Keratinocyte (primary cell): ENCODE data around the gene DHX38. TPM values are rescaled to one million over a fixed set of nuclear protein-coding genes. Genes with fewer than 3 reads are reported as not detected.

ENCODE experiments used
- DNase-seq: peaks from one replicate; pipeline ENCODE4 v3.0.0-alpha.2; 2011; ENCODE audit warnings: low read depth, missing footprints, low spot score
- FAIRE-seq: peaks from 2 replicates; lab custom pipeline; 2011; peaks lifted over from hg19 to GRCh38; lab: Jason Lieb, UNC
- H2AFZ ChIP-seq: 2 replicates; pipeline ENCODE4 v1.6.0; 2012; ENCODE audit warnings: low read length, control low read depth, inconsistent platforms; ENCODE audit not compliant: control insufficient read depth
- H3K27ac ChIP-seq: 2 replicates; pipeline ENCODE4 v1.5.1; 2011; ENCODE audit warnings: low read length; ENCODE audit not compliant: control insufficient read depth, insufficient read depth
- H3K27me3 ChIP-seq: 3 replicates; pipeline ENCODE4 v1.6.0; 2011; ENCODE audit warnings: low read length; ENCODE audit not compliant: control insufficient read depth, insufficient read depth; ENCODE audit errors: extremely low read depth
- H3K36me3 ChIP-seq, 2 experiments: 2 replicates in 1 of 2; 3 replicates in 1 of 2; pipeline ENCODE4 v1.5.1; 2011; ENCODE audit warnings: low read length in 2 of 2, mild to moderate bottlenecking in 1 of 2; ENCODE audit not compliant: control insufficient read depth in 2 of 2, insufficient read depth in 2 of 2; ENCODE audit errors: extremely low read depth in 1 of 2
- H3K4me1 ChIP-seq: 3 replicates; pipeline ENCODE4 v1.5.1; 2011; ENCODE audit warnings: low read length; ENCODE audit not compliant: control insufficient read depth, insufficient read depth; ENCODE audit errors: extremely low read depth
- H3K4me2 ChIP-seq: 3 replicates; pipeline ENCODE4 v1.6.0; 2011; ENCODE audit warnings: low read depth, low read length; ENCODE audit not compliant: control insufficient read depth, insufficient read depth; ENCODE audit errors: extremely low read depth
- H3K4me3 ChIP-seq, 3 experiments: fragments of 200-600 bp in 1 of 3; sonication (generic) in 1 of 3; 2 replicates in 2 of 3; 3 replicates in 1 of 3; pipeline ENCODE4 v1.5.1; 2011 to 2016; ENCODE audit warnings: low read length in 3 of 3, mild to moderate bottlenecking in 3 of 3, control low read depth in 2 of 3, inconsistent platforms in 1 of 3, low read depth in 1 of 3, mixed read lengths in 1 of 3, mixed run types in 1 of 3, moderate library complexity in 1 of 3; ENCODE audit not compliant: control insufficient read depth in 2 of 3, insufficient read depth in 2 of 3; ENCODE audit errors: extremely low read depth in 1 of 3
- H3K79me2 ChIP-seq: 2 replicates; pipeline ENCODE4 v1.6.0; 2012; ENCODE audit warnings: low read length; ENCODE audit not compliant: control insufficient read depth, insufficient read depth
- H3K9ac ChIP-seq: 3 replicates; pipeline ENCODE4 v1.6.0; 2011; ENCODE audit warnings: low read length; ENCODE audit not compliant: control insufficient read depth, insufficient read depth; ENCODE audit errors: extremely low read depth
- H3K9me1 ChIP-seq: 3 replicates; pipeline ENCODE4 v1.6.0; 2011; ENCODE audit warnings: low read length; ENCODE audit not compliant: control insufficient read depth, insufficient read depth; ENCODE audit errors: extremely low read depth
- H3K9me3 ChIP-seq: 2 replicates; pipeline ENCODE4 v1.5.1; 2012; ENCODE audit warnings: low read depth, low read length; ENCODE audit not compliant: control insufficient read depth
- H4K20me1 ChIP-seq: 3 replicates; pipeline ENCODE4 v1.6.0; 2011; ENCODE audit warnings: low read length; ENCODE audit not compliant: control insufficient read depth, insufficient read depth; ENCODE audit errors: extremely low read depth
- EZH2 ChIP-seq: IDR thresholded peaks from one replicate; pipeline ENCODE4 v1.6.1; 2012; ENCODE audit warnings: inconsistent platforms, mild to moderate bottlenecking, low read length, moderate library complexity
- dilution Hi-C: fragments of 300-500 bp; cut with MboI; formaldehyde crosslinking; loops from one replicate; pipeline ENCODE4 v1.7.0; 2020; ENCODE audit warnings: low sequenced_read_pairs; ENCODE audit not compliant: extremely low pct_ligation_motif_present
- polyA plus RNA-seq, 5 experiments: library from polyadenylated mRNA; depleted of rRNA in 3 of 5; stranded (reverse) in 3 of 5; stranded (forward) in 1 of 5; unstranded in 1 of 5; fragments of >200 nt; gene quantifications; 1 replicate in 1 of 5; 2 replicates in 3 of 5; 3 replicates in 1 of 5; pipeline versions ENCODE4 v1.2.1 to v1.2.3, GENCODE V29; 2011 to 2012; ENCODE audit warnings: missing spikeins in 2 of 5, low read depth in 1 of 5, low replicate concordance in 1 of 5
- TF ChIP-seq, protein P1 (sequence below), 3 experiments: IDR thresholded peaks in 1 of 3; conservative IDR thresholded peaks in 1 of 3; optimal IDR thresholded peaks in 1 of 3; 2 replicates in 2 of 3; 3 replicates in 1 of 3; pipeline versions ENCODE3 to v1.5.1; 2011; ENCODE audit warnings: low read length in 3 of 3, mild to moderate bottlenecking in 3 of 3, moderate library complexity in 2 of 3, control low read depth in 1 of 3, inconsistent platforms in 1 of 3; ENCODE audit not compliant: insufficient read depth in 2 of 3; ENCODE audit errors: extremely low read depth in 1 of 3

DHX38 gene
- polyA plus RNA-seq, 1 donor (not counting 4 experiments of a cell fraction or from before 2014, with no cell fraction given): 25.9 TPM

GRCh38 chr16:72111657-72112451 is 18.2 kb downstream of the DHX38 start:
- H4K20me1 ChIP-seq: no peaks in the 10 kb centered on the region
- H3K4me2 ChIP-seq: no peak overlapping the region
- FAIRE-seq (no peak), DNase-seq (no peak)
- TF ChIP-seq, protein P1, sequence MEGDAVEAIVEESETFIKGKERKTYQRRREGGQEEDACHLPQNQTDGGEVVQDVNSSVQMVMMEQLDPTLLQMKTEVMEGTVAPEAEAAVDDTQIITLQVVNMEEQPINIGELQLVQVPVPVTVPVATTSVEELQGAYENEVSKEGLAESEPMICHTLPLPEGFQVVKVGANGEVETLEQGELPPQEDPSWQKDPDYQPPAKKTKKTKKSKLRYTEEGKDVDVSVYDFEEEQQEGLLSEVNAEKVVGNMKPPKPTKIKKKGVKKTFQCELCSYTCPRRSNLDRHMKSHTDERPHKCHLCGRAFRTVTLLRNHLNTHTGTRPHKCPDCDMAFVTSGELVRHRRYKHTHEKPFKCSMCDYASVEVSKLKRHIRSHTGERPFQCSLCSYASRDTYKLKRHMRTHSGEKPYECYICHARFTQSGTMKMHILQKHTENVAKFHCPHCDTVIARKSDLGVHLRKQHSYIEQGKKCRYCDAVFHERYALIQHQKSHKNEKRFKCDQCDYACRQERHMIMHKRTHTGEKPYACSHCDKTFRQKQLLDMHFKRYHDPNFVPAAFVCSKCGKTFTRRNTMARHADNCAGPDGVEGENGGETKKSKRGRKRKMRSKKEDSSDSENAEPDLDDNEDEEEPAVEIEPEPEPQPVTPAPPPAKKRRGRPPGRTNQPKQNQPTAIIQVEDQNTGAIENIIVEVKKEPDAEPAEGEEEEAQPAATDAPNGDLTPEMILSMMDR (optimal IDR thresholded peaks at IDR 0.05 in 1 of 3, IDR thresholded peaks at IDR 0.05 in 1 of 3, conservative IDR thresholded peaks at IDR 0.05 in 1 of 3; ENCODE audit: extremely low read depth in 1 of 3, insufficient read depth in 2 of 3, low read length in 3 of 3): no peak
- TF ChIP-seq EZH2: no peak
- no peak overlapping the region for H3K27ac ChIP-seq
- H2AFZ ChIP-seq: no peak overlapping the region
- H3K27me3 ChIP-seq: no peaks in the 10 kb centered on the region
- dilution Hi-C loops: no loop called here
- H3K9me1 ChIP-seq: no peaks in the 10 kb centered on the region
- H3K79me2 ChIP-seq: no peaks in the 10 kb centered on the region
- H3K9ac ChIP-seq: no peak overlapping the region
- H3K36me3 ChIP-seq: peaks cover 32 to 48% of the 10 kb centered on the region in 2 experiments
- H3K4me1 ChIP-seq: no peaks in the 10 kb centered on the region
- no peaks in the 10 kb centered on the region for H3K9me3 ChIP-seq
- H3K4me3 ChIP-seq: no peak overlapping the region

GRCh38 chr16:72112452-72112792 is 18.8 kb downstream of the DHX38 start:
- FAIRE-seq: no peak
- Histone ChIP-seq H3K27ac (no peak overlapping the region), H3K4me2 (no peak overlapping the region), H3K27me3 (no peaks in the 10 kb centered on the region), H3K9ac (no peak overlapping the region), H3K9me3 (no peaks in the 10 kb centered on the region), H3K4me3 (no peak overlapping the region), H3K4me1 (no peaks in the 10 kb centered on the region), H3K79me2 (no peaks in the 10 kb centered on the region), H4K20me1 (no peaks in the 10 kb centered on the region), H3K9me1 (no peaks in the 10 kb centered on the region), H2AFZ (no peak overlapping the region), H3K36me3 (peaks cover 29 to 43% of the 10 kb centered on the region in 2 experiments)
- no peak for DNase-seq
- dilution Hi-C loops: no loop called here
- TF ChIP-seq, protein P1 (optimal IDR thresholded peaks at IDR 0.05 in 1 of 3, IDR thresholded peaks at IDR 0.05 in 1 of 3, conservative IDR thresholded peaks at IDR 0.05 in 1 of 3; ENCODE audit: extremely low read depth in 1 of 3, insufficient read depth in 2 of 3, low read length in 3 of 3): no peak
- TF ChIP-seq EZH2: no peak
